Measurements from ENCODE around the gene DTX3. TPM values are rescaled to one million over a fixed set of nuclear protein-coding genes. Genes with fewer than 3 reads are reported as not detected.

DTX3 gene
- total and polyA plus RNA-seq, 2 of the 13 experiments (the other 11 are each of a cell fraction or from before 2014, with no cell fraction given), result 9.0 to 27.2 TPM

GRCh38 chr12:57584050-57584449 is 20.6 kb upstream of the DTX3 start (continued):
- no peak for TF ChIP-seq PRDM15 (CRISPR knock-in tag; IDR thresholded peaks at IDR 0.05)

- FAIRE-seq, result no peak
- in situ Hi-C loops (cut with HindIII; ENCODE audit: extremely low pct_ligation_motif_present, low pct_unique_long_range_greater_than_20kb) (loop anchor here (5.0 kb wide), 1 partner anchor 38 kb away; no protein-coding TSS in a partner anchor), intact Hi-C loops (cut with micrococcal nuclease; ENCODE audit: unreplicated experiment) (loop anchor here (5.0 kb wide), 1 partner anchor 153 kb away; the partner anchor contains the start of gene AGAP2)
- no peak for ATAC-seq
- DNase-seq (ENCODE audit: low spot score), result no peak
- Histone ChIP-seq H3K27me3 (ENCODE audit: control insufficient read depth in 1 of 2, insufficient read depth in 2 of 2, low read length in 2 of 2) (no peaks in the 10 kb centered on the region), H3K9me3 (ENCODE audit: low read length) (no peaks in the 10 kb centered on the region), H3K4me2 (ENCODE audit: low read depth, low read length) (no peak overlapping the region), H3K9ac (ENCODE audit: insufficient read depth, low read depth, low read length) (no peak overlapping the region), H4K20me1 (ENCODE audit: insufficient read depth, low read length) (no peaks in the 10 kb centered on the region), H3K36me3 (replicated peaks in 1 of 2; ENCODE audit: control insufficient read depth in 1 of 2, insufficient read depth in 2 of 2, low read length in 2 of 2) (peaks cover 3 to 25% of the 10 kb centered on the region in 2 experiments), H3K4me3 (replicated peaks in 1 of 3; ENCODE audit: insufficient read depth in 1 of 3, low read depth in 2 of 3, low read length in 3 of 3) (no peak overlapping the region), H3K4me1 (ENCODE audit: insufficient read depth, low read length) (peaks cover 29% of the 10 kb centered on the region), H3K27ac (ENCODE audit: extremely low read length, insufficient read depth, low read length) (no peak overlapping the region), H2AFZ (ENCODE audit: low read length) (no peak overlapping the region), H3K79me2 (ENCODE audit: insufficient read depth, low read length) (no peaks in the 10 kb centered on the region)
- CTCF ChIA-PET (ENCODE audit: low intra/inter-chr PET ratio, low total read pairs), result interaction anchor here (3.8 kb wide), 1 partner anchor 36 kb away, joined by 53 read pairs; no protein-coding TSS in a partner anchor
- POLR2A ChIA-PET, result interaction anchor here (2.6 kb wide), 1 partner anchor 36 kb away, joined by 8 read pairs; no protein-coding TSS in a partner anchor
- no TSS peak for BruUV-seq (replicated peaks)
- TF ChIP-seq MAFG (CRISPR knock-in tag; IDR thresholded peaks at IDR 0.05) (no peak), ZFP91 (CRISPR knock-in tag; IDR thresholded peaks at IDR 0.05; ENCODE audit: borderline replicate concordance) (no peak), MAX (IDR thresholded peaks at IDR 0.05) (no peak), ZNF839 (CRISPR knock-in tag; IDR thresholded peaks at IDR 0.05; ENCODE audit: borderline replicate concordance) (no peak), SPEN (CRISPR knock-in tag; IDR thresholded peaks at IDR 0.05; ENCODE audit: low read depth) (no peak), MZF1 (CRISPR knock-in tag; IDR thresholded peaks at IDR 0.05; ENCODE audit: borderline replicate concordance) (no peak), NR1H2 (CRISPR knock-in tag; IDR thresholded peaks at IDR 0.05; ENCODE audit: borderline replicate concordance, low read depth) (no peak), U2AF1 (optimal IDR thresholded peaks at IDR 0.05; ENCODE audit: low read depth, low read length) (no peak), ZNF7 (CRISPR knock-in tag; IDR thresholded peaks at IDR 0.05) (no peak), ELF4 (CRISPR knock-in tag; IDR thresholded peaks at IDR 0.05; ENCODE audit: borderline replicate concordance) (no peak), ZNF432 (CRISPR knock-in tag; IDR thresholded peaks at IDR 0.05; ENCODE audit: borderline replicate concordance) (no peak), DRAP1 (CRISPR knock-in tag; IDR thresholded peaks at IDR 0.05) (no peak), PHB2 (IDR thresholded peaks at IDR 0.05; ENCODE audit: partially characterized antibody) (no peak), CBX1 (IDR thresholded peaks at IDR 0.05; ENCODE audit: low read depth) (no peak), IKZF5 (CRISPR knock-in tag; IDR thresholded peaks at IDR 0.05) (no peak), IRX3 (CRISPR knock-in tag; IDR thresholded peaks at IDR 0.05; ENCODE audit: borderline replicate concordance, low read depth) (no peak)
Measured at GRCh38 chr12:57584690-57585089, 19.9 kb upstream of the DTX3 start.

All from HepG2 (cell line).